GM12875 (cell line): ENCODE results near the gene EVI5L.

ENCODE experiments used
- H3K4me3 ChIP-seq: one replicate; pipeline ENCODE4 v1.5.1; 2011; ENCODE audit warnings: low read depth, low read length, control low read depth
- CTCF ChIP-seq: IDR thresholded peaks from 2 replicates; pipeline ENCODE4 v1.5.1; 2011; ENCODE audit warnings: low read depth, mild to moderate bottlenecking, control low read depth, inconsistent platforms, low read length, moderate library complexity, borderline replicate concordance; ENCODE audit not compliant: insufficient read depth

Gene EVI5L

DNA sequence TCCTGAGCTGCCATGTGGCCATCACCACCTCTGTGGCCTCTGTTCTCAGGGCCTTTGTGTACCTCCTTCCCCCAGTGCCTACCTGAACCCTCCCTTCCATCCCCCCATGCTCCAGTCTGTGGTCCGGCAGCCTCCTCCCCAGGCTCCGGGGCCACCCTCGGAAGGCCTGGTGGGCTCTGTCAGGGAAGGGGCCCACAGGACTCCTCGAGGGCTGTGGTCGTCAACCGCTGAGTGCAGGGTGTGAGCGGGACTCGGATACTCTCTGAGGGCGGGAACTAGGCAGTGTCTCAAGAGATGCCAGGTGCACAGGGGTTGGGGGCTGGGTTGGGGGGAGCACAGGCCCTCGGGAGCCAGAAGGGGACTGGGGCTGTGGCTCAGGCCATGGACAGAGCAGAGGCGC lies 77.5 kb downstream of the EVI5L start:
- H3K4me3 ChIP-seq, result no peak overlapping the region
- TF ChIP-seq CTCF, result no peak

- no peak overlapping the region for H3K4me3 ChIP-seq
- no peak for TF ChIP-seq CTCF
These were observed 78.2 kb downstream of the EVI5L start for GRCh38 chr19:7908078-7908699.

GRCh38 chr19:7908742-7909461 lies 78.9 kb downstream of the EVI5L start:
- TF ChIP-seq CTCF, result no peak
- no peak overlapping the region for H3K4me3 ChIP-seq

DNA sequence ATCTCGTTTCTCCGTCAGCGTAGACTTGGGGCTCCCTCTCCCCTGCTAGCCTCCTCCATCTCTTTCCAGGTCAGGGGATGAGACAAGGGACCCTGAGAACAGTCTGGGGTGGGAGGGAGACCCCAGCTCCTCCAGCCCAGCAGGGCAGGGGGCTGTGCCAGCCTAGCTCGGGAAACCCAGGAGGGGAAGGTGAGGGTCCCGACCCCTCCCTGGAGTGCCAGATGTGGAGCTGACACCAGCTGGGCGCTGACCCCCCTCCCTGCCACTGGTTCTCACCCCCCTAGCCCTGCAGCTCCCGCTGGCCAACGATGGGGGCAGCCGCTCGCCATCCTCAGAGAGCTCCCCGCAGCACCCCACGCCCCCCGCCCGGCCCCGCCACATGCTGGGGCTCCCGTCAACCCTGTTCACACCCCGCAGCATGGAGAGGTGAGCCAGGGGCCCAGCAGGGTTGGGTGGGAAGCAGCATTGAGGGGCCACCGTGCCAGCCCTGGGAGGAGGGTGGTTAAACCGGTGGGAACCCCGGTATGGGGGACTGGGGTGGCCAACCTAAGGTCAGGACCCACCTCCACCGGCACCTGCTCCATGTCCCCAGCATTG lies 79.6 kb downstream of the EVI5L start:
- no peak overlapping the region for H3K4me3 ChIP-seq
- no peak for TF ChIP-seq CTCF

- TF ChIP-seq CTCF, result no peak
- no peak overlapping the region for H3K4me3 ChIP-seq
These were observed 80.5 kb downstream of the EVI5L start for GRCh38 chr19:7910321-7911161.

GRCh38 chr19:7911508-7912143 lies 81.6 kb downstream of the EVI5L start:
- no peak for TF ChIP-seq CTCF
- H3K4me3 ChIP-seq, result no peak overlapping the region
